GM18517 (cell line): ENCODE measurements around the gene DHX32.
"Not testable (repeated sequence)": the region's sequence is repeated elsewhere in the genome, so short reads cannot be mapped to it uniquely, and the experiment has no call there.

Source experiments
- ATAC-seq: cut with Tn5 transposase; IDR thresholded peaks from one replicate; pipeline ENCODE4 v1.9.1; 2021; ENCODE audit warnings: mild to moderate bottlenecking, moderate library complexity; ENCODE audit not compliant: unreplicated experiment

Gene DHX32

GRCh38 chr10:125881192-125881591 is at the start of gene DHX32:
Gene DHX32, minus strand, starts transcription at chr10:125881292. Its CDS starts 468 bp downstream, at chr10:125880824.
- ATAC-seq = no peak

GRCh38 chr10:125929618-125930017 is 48.5 kb upstream of the DHX32 start:
- ATAC-seq = no peak

GRCh38 chr10:125928928-125929585 is 48.0 kb upstream of the DHX32 start:
- no peak for ATAC-seq

DNA sequence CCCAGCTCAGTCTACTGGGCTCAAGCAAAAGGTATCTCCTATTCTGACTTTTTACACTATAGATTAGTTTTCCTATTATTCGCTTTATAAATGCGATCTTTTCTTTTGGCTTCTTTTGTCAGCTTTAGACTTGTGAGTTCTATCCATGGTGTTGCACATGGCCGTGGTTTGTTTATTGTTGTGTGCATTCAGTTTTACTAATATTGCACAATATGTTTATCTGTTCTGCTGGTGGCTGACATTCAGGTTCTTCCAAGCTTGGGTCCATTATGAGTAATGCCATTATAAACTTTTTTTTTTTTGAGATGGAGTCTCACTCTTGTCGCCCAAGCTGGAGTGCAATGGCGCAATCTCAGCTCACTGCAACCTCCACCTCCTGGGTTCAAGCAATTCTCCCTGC is 46.2 kb upstream of the DHX32 start:
- not testable (repeated sequence) for ATAC-seq

DNA sequence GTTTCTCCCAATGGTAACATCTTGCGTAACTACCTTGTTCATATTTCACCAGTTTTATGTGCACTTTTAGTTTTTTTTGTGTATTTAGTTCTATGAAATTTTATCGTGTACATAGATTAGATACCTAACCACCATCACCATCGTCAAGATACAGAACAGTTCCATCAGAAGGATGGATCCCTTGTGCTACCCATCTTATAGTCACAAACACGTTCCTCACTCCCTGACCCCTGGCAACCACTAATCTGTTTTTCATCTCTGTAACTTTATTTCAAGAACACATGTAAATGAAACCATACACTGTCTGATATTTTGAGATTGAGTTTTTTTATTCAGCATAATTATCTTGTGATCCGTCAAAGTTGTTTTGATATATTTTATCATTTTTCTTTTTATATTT is 45.2 kb upstream of the DHX32 start:
- no peak for ATAC-seq

GRCh38 chr10:125925262-125925834 is 44.3 kb upstream of the DHX32 start:
- ATAC-seq = no peak

- not testable (repeated sequence) for ATAC-seq
These were observed 40.7 kb upstream of the DHX32 start for GRCh38 chr10:125921643-125922306.

- ATAC-seq = not testable (repeated sequence)
These were observed 36.7 kb upstream of the DHX32 start for GRCh38 chr10:125917704-125918361.

- no peak for ATAC-seq
These were observed 35.9 kb upstream of the DHX32 start for GRCh38 chr10:125916977-125917376.

DNA sequence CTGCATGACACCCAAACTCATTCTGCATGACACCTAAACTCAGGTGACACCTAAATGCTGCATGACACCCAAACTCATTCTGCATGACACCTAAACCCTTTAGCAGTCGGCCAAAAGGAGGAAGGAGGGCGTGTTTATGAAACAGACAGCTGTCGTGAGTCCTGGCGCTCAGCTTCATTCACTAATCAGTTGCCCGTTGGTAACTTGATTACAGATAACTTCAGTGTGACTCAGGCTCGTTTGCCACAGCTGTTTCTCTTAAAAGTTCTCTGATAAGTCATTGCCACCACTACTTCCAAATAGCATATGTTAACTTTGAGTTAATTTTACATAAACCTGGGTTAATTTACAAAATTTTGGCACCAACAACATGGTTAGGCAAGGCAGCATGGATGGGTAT is 32.2 kb upstream of the DHX32 start:
- not testable (repeated sequence) for ATAC-seq

- no peak for ATAC-seq
These were observed 30.9 kb upstream of the DHX32 start for GRCh38 chr10:125911990-125912389.

DNA sequence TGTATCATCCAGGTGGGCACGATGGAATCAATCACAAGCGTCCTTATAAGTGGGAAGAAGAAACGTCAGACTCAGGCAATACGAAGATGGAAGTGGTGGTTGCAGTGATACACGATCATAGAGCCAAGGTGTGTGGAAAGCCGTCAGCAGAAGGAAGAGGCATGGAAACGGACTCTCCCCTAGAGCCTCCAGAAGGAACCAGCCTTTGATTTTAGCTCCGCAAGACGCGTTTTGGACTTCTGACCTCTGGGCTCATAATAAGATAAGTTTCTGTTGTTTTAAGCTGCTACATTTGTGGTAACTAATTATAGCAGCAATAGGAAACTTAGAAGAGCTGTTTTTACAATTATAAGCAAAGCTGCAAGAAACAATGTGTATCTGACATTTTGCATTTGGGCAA is 30.1 kb upstream of the DHX32 start:
- ATAC-seq = no peak

DNA sequence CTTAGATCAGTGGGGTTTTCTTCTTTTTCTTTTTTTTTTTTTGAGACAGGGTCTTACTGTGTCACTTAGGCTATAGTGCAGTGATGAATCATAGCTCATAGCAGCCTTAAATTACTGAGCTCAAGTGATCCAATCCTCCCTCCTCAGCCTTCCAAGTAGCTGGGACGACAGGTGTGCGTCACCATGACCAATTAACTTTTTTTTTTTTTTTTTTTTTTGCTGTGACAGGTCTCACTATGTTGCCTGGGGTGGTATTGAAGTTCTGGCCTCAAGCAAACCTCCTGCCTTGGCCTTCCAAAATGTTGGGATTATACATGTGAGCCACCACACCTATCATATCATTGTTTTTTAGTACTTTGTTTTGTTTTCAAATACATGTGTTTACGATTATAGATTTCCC is 28.4 kb upstream of the DHX32 start:
- not testable (repeated sequence) for ATAC-seq

- not testable (repeated sequence) for ATAC-seq
These were observed 27.7 kb upstream of the DHX32 start for GRCh38 chr10:125908813-125909212.

GRCh38 chr10:125907598-125907997 is 26.5 kb upstream of the DHX32 start:
- not testable (repeated sequence) for ATAC-seq

DNA sequence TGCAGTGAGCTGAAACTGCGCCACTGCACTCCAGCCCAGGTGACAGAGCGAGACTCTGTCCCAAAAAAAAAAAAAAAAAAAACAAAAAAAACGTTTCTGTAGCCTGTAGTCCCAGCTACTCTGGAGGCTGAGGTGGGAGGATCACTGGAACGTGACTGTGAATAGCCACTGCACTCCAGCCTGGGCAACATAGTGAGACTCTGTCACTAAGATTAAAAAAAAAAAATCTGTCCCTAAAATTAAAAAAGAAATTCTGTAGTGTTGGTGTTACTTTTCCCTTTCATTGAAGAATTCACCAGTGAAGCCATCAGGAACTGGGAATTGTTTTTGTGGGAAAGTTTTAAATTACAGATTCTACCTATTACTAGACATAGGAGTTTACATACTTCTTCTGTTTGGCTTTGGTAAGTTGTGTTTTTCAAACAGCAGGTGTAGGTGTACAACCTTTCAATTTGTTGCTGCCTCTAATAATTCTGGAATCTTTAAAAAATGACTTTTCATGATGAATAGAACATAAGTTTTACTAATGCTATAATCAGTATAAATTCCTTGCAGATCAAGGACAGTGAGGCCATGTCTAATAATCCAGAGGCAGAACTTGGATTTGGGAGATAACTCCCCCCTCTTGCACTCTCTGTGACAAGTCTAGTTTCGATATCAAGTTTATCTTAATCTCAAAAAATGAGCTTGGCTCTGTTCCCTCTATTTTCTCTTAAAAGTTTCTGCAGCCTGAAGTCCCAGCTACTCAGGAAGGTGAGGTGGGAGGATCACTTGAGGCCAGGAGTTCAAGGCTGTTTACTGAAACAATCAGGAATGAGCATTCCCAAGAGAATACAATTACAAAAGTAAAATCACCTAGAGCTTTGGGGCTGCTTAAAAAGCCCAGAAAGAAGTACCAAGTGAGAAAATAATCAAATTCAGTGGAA is 24.2 kb upstream of the DHX32 start:
- ATAC-seq = not testable (repeated sequence)

DNA sequence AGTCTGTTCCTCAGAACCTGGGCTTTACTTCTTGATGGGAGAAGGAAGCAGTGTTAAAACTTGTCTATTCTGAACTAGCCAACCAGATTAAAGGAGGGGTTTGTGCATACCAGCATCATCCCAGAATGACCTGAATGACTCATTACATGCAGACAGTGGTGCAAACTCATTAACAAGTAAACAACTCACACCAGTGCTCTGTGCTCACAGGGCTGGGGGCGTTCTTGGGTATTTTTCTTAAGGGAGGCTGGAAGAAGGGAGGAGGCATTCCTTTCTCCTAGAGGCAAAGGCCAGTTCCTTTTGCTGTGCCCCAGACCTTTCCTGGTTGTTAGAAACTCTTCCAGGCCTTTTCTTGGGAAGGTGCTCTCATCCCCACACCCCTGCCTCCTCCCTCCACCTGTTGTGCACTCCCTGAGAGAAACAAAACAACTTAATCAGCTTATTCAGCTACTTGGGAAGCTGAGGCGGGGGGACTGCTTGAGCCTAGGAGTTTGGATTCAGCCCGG is 22.1 kb upstream of the DHX32 start:
- not testable (repeated sequence) for ATAC-seq

- ATAC-seq = not testable (repeated sequence)
These were observed 19.9 kb upstream of the DHX32 start for GRCh38 chr10:125900963-125901362.

GRCh38 chr10:125897317-125897716 is 16.2 kb upstream of the DHX32 start:
- ATAC-seq = not testable (repeated sequence)
